ENCODE results near the gene GNB1.

- TF ChIP-seq CTCF (IDR thresholded peaks at IDR 0.05; ENCODE audit: low read depth, low read length, poor library complexity, severe bottlenecking), result no peak
- no peak for TF ChIP-seq EZH2phosphoT487 (IDR thresholded peaks at IDR 0.05; ENCODE audit: borderline replicate concordance, low read length)
Observed at GRCh38 chr1:1853593-1854257, 37.2 kb downstream of the GNB1 start.

Measured in DOHH2 (cell line).